PFSK-1 (cell line): ENCODE results near the gene PTGER4.

Experiments used
- FOXP2 ChIP-seq: optimal IDR thresholded peaks from 2 replicates; pipeline ENCODE3; 2011; ENCODE audit warnings: borderline replicate concordance, control low read depth, inconsistent platforms; ENCODE audit not compliant: insufficient read depth; ENCODE audit errors: extremely low read length, extremely low read depth
- POLR2AphosphoS5 ChIP-seq: IDR thresholded peaks from 2 replicates; pipeline ENCODE4 v1.6.1; 2012; ENCODE audit warnings: low read depth, mild to moderate bottlenecking, control low read depth, low read length, moderate library complexity
- SIN3A ChIP-seq: IDR thresholded peaks from 2 replicates; pipeline ENCODE4 v1.6.1; 2012; ENCODE audit warnings: mild to moderate bottlenecking, low read length, moderate library complexity, borderline replicate concordance; ENCODE audit not compliant: insufficient read depth
- TAF1 ChIP-seq: IDR thresholded peaks from 2 replicates; pipeline ENCODE4 v1.6.1; 2012; ENCODE audit warnings: low read length, control low read depth, borderline replicate concordance; ENCODE audit not compliant: insufficient read depth
- TF ChIP-seq, protein P1 (sequence below), 2 experiments: IDR thresholded peaks; 2 replicates each; pipeline versions ENCODE4 v1.6.1 to v1.8.0; 2011 to 2012; ENCODE audit warnings: low read depth in 2 of 2, low read length in 2 of 2, control low read depth in 1 of 2, inconsistent platforms in 1 of 2, mild to moderate bottlenecking in 1 of 2, moderate library complexity in 1 of 2; ENCODE audit not compliant: insufficient read depth in 1 of 2

Gene PTGER4

DNA sequence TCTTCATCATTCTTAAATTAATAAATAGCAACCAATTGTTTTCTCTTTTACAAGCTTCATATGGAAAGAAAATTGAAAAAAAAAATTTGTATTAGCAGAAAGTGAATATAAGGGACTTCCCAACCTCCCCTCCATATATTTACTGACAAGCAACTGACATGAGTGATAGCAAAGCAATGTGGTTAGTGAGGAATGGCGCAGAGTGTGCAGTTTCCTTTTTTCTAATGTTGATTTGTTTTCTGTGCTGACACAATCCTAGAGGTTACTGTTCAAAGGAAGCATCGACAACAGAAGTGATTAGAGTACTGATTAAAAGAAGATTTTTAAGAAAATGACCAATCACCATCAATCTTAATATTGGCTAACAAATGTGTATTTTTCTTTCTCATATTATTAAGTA is 1.7 kb upstream of the PTGER4 start:
- TF ChIP-seq SIN3A (no peak), POLR2AphosphoS5 (no peak), FOXP2 (no peak), TAF1 (no peak)
- TF ChIP-seq, protein P1, sequence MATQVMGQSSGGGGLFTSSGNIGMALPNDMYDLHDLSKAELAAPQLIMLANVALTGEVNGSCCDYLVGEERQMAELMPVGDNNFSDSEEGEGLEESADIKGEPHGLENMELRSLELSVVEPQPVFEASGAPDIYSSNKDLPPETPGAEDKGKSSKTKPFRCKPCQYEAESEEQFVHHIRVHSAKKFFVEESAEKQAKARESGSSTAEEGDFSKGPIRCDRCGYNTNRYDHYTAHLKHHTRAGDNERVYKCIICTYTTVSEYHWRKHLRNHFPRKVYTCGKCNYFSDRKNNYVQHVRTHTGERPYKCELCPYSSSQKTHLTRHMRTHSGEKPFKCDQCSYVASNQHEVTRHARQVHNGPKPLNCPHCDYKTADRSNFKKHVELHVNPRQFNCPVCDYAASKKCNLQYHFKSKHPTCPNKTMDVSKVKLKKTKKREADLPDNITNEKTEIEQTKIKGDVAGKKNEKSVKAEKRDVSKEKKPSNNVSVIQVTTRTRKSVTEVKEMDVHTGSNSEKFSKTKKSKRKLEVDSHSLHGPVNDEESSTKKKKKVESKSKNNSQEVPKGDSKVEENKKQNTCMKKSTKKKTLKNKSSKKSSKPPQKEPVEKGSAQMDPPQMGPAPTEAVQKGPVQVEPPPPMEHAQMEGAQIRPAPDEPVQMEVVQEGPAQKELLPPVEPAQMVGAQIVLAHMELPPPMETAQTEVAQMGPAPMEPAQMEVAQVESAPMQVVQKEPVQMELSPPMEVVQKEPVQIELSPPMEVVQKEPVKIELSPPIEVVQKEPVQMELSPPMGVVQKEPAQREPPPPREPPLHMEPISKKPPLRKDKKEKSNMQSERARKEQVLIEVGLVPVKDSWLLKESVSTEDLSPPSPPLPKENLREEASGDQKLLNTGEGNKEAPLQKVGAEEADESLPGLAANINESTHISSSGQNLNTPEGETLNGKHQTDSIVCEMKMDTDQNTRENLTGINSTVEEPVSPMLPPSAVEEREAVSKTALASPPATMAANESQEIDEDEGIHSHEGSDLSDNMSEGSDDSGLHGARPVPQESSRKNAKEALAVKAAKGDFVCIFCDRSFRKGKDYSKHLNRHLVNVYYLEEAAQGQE (IDR thresholded peaks at IDR 0.05; ENCODE audit: insufficient read depth in 1 of 2, low read depth in 2 of 2, low read length in 2 of 2) = no peak

DNA sequence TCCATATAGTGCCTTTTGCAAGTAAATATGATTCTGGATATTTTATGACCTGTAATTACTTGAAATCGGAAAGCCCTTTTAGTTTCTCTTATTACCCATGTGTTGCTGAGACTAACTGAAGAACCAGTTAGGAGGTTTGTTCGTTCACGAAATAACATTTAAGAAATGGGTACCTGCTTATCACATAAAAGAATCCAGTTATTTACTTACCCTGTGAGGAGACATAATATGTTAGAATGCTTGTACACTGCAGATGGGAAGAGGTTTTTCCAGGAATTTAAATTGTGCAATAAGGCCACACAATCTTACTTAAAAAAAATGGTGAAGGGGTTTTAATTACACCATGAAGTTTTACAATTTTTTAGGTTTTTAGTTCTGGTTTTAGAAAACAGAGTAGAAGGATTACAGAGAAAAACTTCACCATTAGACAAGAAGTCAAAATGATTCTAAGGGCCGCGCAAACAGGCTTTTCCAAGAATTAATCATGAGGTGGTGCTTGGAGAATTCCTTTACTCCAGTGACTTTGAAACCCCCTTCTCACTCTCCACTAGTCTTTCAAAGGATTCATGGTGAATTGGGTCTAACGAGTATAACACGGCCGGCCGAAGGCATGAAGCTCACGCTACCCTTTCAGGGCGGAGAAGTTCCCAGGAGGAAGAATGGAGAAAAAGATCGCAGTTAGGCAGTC is 1.1 kb upstream of the PTGER4 start:
- TF ChIP-seq FOXP2 (no peak), POLR2AphosphoS5 (no peak), SIN3A (no peak), TAF1 (no peak)
- TF ChIP-seq, protein P1 (IDR thresholded peaks at IDR 0.05; ENCODE audit: insufficient read depth in 1 of 2, low read depth in 2 of 2, low read length in 2 of 2) = no peak

DNA sequence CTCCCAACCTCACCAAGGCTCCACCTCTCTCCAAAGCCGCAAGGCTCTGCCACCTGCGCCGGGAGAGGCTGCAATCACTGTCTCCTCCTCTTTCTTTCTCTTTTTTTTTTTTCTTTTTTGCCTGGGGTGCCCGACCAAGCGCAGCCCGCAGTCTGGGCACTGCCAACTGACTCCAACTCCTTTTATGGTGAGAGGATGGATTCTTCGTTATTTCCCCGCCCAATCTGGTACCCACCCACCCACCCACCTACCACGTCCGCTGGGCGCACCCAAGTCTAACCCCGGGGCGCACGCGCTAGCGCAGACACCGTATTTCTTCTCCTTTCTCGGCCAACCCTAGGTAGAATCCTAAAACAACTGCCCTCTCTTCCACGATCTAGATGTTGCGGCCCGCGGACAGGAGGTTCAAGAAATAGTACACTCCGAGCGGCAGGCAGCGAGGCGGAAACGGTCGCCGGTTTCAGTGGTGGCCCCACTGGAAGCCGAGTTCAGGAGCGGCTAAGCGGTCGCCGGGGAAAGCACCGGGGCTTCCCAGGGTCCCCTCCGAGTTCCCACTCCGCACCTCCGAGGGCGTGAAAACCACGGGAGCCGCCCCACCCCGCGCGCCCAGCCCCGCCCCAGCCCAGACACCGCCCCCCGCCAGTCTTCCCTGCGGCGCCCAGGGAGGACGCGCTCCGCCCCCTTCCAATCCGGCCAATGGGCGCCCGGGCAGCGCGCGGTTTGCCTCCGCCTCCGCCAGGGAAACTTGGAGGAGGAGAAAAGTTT is 385 bp upstream of the PTGER4 start:
- TF ChIP-seq TAF1 (no peak), FOXP2 (peak; percentile 39), SIN3A (no peak)

DNA sequence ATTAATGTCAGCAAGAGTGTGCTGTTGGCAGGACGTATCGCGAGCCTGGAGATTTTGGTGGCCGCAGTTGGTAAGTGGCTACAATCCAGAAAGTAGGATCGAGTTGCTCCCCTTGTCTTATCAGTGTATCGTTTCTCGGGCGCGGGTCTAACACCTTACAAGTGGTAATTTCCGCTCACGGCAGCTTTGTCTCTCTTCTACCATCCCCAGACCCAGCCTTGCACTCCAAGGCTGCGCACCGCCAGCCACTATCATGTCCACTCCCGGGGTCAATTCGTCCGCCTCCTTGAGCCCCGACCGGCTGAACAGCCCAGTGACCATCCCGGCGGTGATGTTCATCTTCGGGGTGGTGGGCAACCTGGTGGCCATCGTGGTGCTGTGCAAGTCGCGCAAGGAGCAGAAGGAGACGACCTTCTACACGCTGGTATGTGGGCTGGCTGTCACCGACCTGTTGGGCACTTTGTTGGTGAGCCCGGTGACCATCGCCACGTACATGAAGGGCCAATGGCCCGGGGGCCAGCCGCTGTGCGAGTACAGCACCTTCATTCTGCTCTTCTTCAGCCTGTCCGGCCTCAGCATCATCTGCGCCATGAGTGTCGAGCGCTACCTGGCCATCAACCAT is 1.1 kb downstream of the PTGER4 start:
- TF ChIP-seq TAF1 = no peak
- no peak for TF ChIP-seq FOXP2
- TF ChIP-seq SIN3A = no peak
- no peak for TF ChIP-seq POLR2AphosphoS5
- TF ChIP-seq, protein P1 (IDR thresholded peaks at IDR 0.05; ENCODE audit: insufficient read depth in 1 of 2, low read depth in 2 of 2, low read length in 2 of 2) = no peak

DNA sequence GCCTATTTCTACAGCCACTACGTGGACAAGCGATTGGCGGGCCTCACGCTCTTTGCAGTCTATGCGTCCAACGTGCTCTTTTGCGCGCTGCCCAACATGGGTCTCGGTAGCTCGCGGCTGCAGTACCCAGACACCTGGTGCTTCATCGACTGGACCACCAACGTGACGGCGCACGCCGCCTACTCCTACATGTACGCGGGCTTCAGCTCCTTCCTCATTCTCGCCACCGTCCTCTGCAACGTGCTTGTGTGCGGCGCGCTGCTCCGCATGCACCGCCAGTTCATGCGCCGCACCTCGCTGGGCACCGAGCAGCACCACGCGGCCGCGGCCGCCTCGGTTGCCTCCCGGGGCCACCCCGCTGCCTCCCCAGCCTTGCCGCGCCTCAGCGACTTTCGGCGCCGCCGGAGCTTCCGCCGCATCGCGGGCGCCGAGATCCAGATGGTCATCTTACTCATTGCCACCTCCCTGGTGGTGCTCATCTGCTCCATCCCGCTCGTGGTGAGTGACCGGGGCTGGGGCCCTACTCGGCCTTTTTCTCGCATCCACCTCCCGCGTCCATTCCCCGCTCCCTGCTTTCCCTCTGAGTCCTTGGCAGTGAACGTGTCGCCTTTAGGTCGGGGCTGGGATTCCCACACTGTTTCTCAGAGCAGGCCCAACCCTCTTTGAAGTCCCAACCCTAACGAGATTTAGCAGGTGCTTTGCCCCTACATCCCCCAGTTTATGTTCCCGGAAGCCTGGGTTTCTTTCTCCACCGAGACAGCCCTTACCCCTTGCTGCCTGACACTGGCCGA is 1.8 kb downstream of the PTGER4 start:
- no peak for TF ChIP-seq FOXP2
- no peak for TF ChIP-seq TAF1
- no peak for TF ChIP-seq POLR2AphosphoS5
- TF ChIP-seq, protein P1 (IDR thresholded peaks at IDR 0.05; ENCODE audit: insufficient read depth in 1 of 2, low read depth in 2 of 2, low read length in 2 of 2) = no peak
- no peak for TF ChIP-seq SIN3A
